ENCODE results near the gene POR.

- TF ChIP-seq POLR2AphosphoS5 (IDR thresholded peaks at IDR 0.05; ENCODE audit: low read depth, low read length) (no peak), POLR2A (IDR thresholded peaks at IDR 0.05; ENCODE audit: low read depth, low read length) (no peak)
Observed at GRCh38 chr7:76008156-76008687, 93.3 kb downstream of the POR start.
